GM12874 (cell line): ENCODE measurements around the gene PAN2.

Experiments
- TF ChIP-seq, protein P1 (sequence below): IDR thresholded peaks from 2 replicates; pipeline ENCODE4 v1.5.1; 2011; ENCODE audit warnings: low read depth, mild to moderate bottlenecking, control low read depth, low read length, moderate library complexity; ENCODE audit not compliant: insufficient read depth

Gene PAN2

DNA sequence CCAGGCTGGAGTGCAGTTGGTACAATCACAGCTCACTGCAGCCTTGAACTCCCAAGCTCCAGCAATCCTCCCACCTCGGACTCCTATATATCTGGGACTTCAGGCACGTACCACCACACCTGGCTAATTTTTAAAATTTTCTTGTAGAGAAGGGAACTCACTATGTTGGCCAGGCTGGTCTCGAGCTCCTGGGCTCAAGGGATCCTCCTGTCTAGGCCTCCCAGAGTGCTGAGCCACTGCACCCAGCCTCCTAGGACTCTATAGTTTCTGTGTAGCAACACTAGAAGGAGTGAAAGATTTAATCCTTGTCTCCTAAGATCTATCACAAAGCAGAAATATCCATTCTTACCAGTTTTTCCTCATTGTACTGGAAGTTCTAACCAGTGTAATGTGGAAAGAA, 33.1 kb upstream of the PAN2 start:
- TF ChIP-seq, protein P1, sequence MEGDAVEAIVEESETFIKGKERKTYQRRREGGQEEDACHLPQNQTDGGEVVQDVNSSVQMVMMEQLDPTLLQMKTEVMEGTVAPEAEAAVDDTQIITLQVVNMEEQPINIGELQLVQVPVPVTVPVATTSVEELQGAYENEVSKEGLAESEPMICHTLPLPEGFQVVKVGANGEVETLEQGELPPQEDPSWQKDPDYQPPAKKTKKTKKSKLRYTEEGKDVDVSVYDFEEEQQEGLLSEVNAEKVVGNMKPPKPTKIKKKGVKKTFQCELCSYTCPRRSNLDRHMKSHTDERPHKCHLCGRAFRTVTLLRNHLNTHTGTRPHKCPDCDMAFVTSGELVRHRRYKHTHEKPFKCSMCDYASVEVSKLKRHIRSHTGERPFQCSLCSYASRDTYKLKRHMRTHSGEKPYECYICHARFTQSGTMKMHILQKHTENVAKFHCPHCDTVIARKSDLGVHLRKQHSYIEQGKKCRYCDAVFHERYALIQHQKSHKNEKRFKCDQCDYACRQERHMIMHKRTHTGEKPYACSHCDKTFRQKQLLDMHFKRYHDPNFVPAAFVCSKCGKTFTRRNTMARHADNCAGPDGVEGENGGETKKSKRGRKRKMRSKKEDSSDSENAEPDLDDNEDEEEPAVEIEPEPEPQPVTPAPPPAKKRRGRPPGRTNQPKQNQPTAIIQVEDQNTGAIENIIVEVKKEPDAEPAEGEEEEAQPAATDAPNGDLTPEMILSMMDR, result no peak

GRCh38 chr12:56362130-56363059, 28.6 kb upstream of the PAN2 start, which contains the start of gene APOF:
TSS of gene APOF (minus strand) at chr12:56362857. CDS start at chr12:56362745, 112 bp downstream.
- TF ChIP-seq, protein P1, result no peak

GRCh38 chr12:56361487-56362129, 27.8 kb upstream of the PAN2 start:
- TF ChIP-seq, protein P1, result no peak

DNA sequence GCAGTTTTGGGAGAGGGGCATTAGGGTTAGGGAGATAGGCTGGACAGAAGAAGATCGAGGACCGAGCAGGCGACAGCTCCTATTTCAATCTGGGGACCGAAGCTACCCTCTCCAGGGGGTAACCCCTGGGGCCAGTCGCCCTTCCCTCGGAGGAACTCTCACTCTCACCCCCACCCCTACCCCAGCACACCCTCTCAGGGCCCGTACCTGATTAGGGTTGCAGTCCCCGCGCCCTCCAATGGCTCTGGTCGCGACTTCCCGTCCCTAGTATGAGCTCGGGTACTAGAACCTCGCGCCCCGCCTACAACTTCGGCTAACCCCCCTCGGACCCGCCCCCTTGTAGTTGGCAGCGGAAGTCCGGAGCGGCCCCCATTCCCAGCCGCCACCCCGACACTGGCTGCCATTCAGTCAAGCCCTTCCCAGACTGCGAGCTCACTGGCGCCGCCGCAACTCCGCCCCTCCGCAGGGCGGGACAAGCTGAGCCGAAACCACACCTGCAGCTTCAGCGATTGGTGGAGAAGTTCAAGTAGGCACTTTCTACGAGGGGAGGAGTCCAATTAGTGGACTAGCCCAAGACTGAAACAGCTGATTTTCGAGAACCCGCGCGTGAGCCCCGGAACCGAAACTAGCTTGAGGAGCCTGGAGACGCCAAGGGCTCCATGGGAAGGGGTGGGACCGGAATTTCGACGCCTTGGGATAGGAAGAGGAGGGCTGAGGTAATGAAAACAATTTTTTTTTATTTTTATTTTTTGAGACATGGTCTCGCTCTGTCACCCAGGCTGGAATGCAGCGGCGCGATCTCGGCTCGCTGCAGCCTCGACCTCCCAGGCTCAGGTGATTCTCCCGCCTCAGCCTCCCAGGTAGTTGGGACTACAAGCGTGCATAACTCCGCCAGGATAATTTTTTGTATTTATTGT, 26.3 kb upstream of the PAN2 start, which contains the start of gene STAT2:
Gene STAT2 (minus strand): TSS at position 257 of the 917 bp plus-strand sequence. CDS start 3,536 bp downstream, outside the sequence.
- TF ChIP-seq, protein P1, result no peak

- TF ChIP-seq, protein P1, result no peak
Measured at GRCh38 chr12:56358836-56359532, 25.2 kb upstream of the PAN2 start.

GRCh38 chr12:56351325-56351724, 17.5 kb upstream of the PAN2 start:
- TF ChIP-seq, protein P1, result no peak
